Measurements from ENCODE around the gene RNF215.
"Not testable (repeated sequence)": the region's sequence is repeated elsewhere in the genome, so short reads cannot be mapped to it uniquely, and the experiment has no call there.

Gene RNF215

DNA sequence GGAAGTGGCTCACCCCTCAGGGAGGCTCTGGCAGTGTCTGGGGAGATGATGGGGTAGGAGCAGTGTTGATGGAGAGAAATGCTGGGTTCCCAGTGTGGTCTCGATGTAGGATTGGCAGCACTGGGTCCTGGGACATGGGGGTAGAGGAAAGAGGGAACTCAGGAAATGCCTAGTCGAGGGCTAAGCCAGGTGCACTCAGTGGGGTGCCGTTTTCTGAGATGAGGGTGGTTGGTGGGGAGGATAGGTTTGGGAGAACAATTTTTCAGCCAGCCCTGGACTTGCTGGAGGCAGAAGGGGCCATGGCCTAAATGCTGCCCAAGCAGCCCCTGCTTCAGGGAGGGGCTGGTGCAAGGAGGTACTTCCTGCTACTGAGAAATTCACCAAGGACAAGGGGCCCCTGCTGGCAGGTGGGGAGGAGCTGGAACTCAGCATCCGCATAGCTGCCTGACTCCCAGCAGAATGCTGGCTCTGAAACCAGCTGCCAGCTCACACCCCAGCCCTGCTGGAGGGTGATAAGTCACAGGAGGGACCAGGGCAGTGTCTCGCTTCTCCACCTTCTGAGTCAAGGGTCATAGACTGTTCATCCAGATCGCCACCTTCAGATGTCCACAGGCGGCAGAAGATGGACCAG lies 24.4 kb downstream of the RNF215 start:
- no peak for DNase-seq (ENCODE audit: low spot score)

DNA sequence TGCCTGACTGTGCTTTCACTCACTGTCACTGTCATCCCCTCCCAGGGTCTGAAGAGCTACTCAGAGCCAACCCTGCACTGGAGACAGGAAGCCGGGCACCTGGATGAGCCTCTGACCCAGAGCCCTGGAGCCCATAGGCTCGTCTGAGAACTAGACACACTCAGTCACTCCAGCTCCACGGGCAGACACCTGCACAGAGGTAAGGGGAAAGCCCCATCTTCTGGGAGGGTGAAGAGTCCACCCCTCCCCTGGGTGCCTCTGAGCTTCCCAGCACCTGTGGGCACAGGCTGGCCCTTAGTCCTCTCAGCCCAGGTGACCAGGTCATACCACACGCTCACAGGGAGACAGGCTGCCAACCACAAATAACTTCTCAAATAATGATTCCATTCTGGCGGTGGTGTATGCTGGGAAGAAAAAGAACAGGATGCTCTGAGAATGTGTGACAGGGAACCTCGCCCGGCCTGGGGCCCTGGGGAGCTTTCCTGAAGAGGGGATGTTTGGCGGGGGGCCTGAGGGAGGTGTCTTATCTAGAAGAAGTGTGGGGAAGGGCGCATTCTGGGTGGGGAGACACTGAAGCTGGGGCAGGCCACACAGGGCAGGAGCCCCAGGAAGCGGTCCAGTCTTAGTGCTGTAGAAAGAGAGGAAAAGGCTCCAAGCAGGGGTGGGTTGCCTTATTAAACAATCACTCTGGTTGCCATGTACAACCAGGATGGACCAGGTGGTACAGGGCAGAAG lies 25.1 kb downstream of the RNF215 start:
- DNase-seq (ENCODE audit: low spot score): no peak

GRCh38 chr22:30358541-30358940 lies 28.7 kb downstream of the RNF215 start:
- DNase-seq (ENCODE audit: low spot score): no peak

DNA sequence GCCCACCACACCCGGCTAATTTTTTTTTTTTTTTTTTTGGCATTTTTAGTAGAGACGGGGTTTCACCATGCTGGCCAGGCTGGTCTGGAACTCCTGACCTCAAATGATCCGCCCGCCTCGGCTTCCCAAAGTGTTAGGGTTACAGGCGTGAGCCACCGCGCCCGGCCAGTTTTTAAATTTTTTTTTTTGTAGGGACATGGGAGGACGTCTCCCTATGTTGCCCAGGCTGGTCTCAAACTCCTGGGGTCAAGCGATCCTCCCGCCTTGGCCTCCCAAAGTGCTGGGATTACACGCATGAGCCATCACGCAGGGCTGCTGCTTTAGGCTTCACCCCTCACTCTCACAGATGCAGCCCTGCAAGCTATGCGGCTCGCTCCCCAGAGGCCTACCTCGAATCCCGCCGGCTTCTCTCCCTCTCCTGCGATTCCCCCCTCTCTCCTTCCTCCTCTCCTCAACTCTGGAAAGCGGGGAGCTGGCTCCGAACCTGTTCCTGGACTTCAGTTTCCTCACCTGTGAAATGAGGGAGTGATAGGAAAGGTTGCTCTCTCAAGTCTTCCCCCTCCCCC lies 29.5 kb downstream of the RNF215 start:
- no peak for DNase-seq (ENCODE audit: low spot score)

GRCh38 chr22:30357236-30357570 lies 30.0 kb downstream of the RNF215 start:
- DNase-seq (ENCODE audit: low spot score): no peak

- DNase-seq (ENCODE audit: low spot score): peak; percentile 93
Observed at GRCh38 chr22:30356449-30357235, 30.6 kb downstream of the RNF215 start, which contains the start of the genes CCDC157 and SF3A1. TSS of gene CCDC157 (plus strand) at chr22:30357007. CDS start at chr22:30366001, 8,994 bp downstream. TSS of gene SF3A1 (minus strand) at chr22:30356894. CDS start at chr22:30356792, 102 bp downstream.

- no peak for DNase-seq (ENCODE audit: low spot score)
Observed at GRCh38 chr22:30354644-30355043, 32.6 kb downstream of the RNF215 start.

- no peak for DNase-seq (ENCODE audit: low spot score)
Observed at GRCh38 chr22:30351226-30351625, 36.0 kb downstream of the RNF215 start.

DNA sequence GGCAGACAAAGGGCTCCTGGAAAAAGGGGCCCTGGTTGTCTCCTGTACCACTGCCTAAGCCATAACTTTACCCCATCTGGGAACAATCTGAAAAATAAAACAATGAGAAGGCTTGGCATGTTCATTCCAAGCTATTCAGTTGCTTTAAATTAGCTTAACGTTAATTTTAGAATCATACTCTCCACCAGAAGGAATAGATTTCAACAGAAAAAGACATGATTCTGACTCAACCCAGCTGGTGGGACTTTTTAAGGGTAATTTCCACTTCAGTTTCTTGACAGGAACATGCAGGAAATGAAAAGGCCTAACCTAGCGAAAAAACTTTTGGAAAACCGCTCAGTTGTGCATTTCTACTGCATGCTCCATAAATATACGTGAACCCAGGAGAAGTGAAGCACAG lies 38.4 kb downstream of the RNF215 start:
- no peak for DNase-seq (ENCODE audit: low spot score)

DNA sequence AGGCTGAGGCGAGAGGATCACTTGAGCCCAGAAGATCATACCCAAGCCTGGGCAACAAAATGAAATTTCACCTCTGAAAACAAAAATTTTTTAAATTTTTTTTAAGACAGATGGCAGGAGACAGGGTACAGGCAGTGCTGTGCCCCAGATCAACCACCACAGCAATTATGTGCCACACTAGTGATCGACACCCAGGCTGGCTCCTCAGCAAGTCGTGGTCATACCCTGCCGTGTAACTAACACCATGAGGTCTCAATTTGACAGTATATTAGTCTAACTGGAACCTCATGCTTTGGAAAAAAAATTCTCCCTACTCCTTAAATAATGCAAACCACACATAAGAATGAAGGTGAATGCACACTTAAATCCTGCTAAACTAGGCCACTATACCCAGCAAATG lies 38.8 kb downstream of the RNF215 start:
- peak; percentile 47 for DNase-seq (ENCODE audit: low spot score)

GRCh38 chr22:30347255-30347892 lies 39.8 kb downstream of the RNF215 start:
- peak; percentile 53 for DNase-seq (ENCODE audit: low spot score)

- no peak for DNase-seq (ENCODE audit: low spot score)
Observed at GRCh38 chr22:30344447-30345200, 42.6 kb downstream of the RNF215 start.

DNA sequence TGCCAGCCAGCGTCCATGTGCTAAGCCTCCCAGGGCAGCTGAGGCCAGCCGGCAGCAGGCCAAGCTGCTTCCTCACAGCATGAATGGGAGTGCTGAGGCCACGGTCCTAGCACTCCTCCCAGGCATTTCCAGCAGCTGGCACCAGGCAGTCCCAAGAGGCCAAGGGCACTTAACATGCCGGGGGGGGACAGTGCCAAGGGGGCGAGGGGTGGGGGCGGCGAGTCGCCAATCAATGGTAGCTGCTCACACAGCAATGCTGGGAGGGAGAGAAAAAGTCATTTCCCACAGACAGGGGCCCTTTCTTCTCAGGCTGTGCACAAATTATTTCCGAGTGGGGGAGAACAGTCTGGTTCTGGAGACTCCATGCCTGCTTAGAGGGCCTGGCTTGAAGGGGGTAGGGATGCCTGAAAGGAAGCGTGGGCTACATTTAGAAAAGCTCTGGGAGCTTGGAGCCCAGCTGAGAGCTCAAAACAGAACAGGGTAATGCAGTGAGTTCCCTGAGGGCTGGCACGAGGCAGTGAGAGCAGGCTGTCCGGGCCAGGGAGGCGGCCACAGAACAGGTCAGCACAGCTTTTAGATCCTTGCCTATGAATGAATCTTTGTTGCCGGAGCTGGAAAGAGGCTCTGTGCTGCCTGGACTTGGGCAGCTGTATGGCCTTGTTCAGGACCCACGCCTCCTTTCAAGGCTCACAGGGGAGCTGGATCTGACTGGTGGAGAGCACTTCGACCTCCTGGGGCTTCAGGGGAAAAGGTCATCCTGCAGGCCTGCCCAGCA lies 46.1 kb downstream of the RNF215 start:
- no peak for DNase-seq (ENCODE audit: low spot score)

DNA sequence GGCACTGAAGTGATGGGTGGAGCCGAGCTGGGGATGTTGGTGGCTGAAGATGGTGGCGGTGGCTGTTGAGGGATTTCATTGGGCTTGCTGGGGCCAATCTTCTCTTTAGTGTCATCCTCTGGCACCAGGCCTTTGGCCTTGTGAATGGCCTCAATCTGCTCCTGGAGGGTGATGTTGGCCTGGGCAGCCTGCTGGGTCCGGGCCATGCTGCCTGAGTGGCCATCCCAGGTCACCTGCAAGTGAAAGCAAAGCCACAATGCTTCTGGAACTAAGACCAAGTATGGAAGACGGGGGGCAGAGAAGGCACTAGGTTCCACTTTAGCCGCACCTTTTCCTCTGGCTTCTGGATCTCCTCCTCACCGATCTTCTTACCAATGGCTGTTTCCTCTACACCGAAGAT lies 48.4 kb downstream of the RNF215 start:
- no peak for DNase-seq (ENCODE audit: low spot score)

DNA sequence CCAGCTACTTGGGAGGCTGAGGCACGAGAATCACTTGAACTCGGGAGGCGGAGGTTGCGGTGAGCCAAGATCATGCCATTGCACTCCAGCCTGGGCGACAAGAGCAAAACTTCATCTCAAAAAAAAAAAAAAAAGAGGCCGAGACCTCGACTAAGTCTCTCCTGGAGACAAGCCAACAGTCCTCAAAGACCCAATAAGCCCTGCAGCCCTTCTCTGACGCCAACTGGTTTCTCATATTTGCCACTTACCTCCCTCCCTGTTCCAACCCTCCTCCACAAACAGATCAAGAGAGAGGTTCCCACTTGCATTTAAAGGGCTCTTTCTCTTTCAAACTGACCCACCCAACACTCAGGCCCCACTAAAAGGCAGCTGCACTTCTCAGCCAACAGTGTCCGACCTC lies 48.9 kb downstream of the RNF215 start:
- not testable (repeated sequence) for DNase-seq (ENCODE audit: low spot score)

GRCh38 chr22:30337461-30337778 lies 49.8 kb downstream of the RNF215 start:
- no peak for DNase-seq (ENCODE audit: low spot score)

DNA sequence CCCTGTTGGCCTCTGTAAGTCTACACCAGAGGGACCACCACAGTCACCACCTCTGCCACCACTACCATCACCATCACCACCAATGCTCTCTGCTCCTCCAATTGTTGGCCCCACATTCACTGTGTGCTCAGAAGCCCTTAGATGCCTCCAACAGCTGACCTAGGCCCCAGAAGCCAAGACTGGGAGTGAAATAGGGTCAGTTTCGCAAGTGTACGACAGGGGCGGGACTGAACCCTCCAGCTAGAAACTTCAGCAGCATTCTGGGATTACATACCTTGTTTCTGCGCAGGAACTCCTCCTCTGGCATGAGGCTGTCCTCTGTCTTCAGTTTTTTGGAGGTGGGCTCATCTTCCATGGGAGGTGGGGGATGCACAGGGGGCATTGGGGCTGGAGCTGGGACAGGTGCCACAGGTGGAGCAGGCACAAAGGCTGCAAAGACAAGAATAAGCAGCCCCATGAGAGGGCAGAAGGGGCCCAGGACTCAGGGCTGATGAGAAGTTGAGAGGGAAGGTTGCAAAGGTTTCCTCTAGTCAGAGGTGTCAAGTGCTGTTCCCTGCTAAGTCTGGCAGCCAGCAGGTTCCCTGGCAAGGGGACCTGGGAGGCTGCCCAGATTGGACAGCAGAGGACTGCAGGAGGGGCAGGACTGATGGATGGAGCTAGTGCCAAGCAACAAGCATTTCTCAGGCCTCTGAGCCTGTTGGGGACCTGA lies 50.3 kb downstream of the RNF215 start:
- no peak for DNase-seq (ENCODE audit: low spot score)

GRCh38 chr22:30335236-30335635 lies 52.0 kb downstream of the RNF215 start:
- DNase-seq (ENCODE audit: low spot score): no peak

- DNase-seq (ENCODE audit: low spot score): no peak
Observed at GRCh38 chr22:30334646-30335045, 52.6 kb downstream of the RNF215 start.

- DNase-seq (ENCODE audit: low spot score): no peak
Observed at GRCh38 chr22:30333707-30334087, 53.5 kb downstream of the RNF215 start.

Data from activated CD4-positive, alpha-beta T cell treated with anti-CD3 and anti-CD28 coated beads, Interleukin-2, Interleukin-4, amounts not matched to agents 100 ng/mL and 50 ng/mL, durations not matched to agents 16 hours and 8 hours (primary cell).